Panc1 (cell line): Measurements from ENCODE around the gene HSP90AB1. TPM values are rescaled to one million over a fixed set of nuclear protein-coding genes. Genes with fewer than 3 reads are reported as not detected.
A peak's percentile ranks its signal among the peaks of the same experiment; 100 is the strongest.

Source experiments
- ATAC-seq: fragments of 200-7000 bp; cut with Tn5 transposase; 2 replicates; pipeline ENCODE4 v1.9.1; 2020; ENCODE audit warnings: mild to moderate bottlenecking, moderate library complexity
- BruUV-seq: library from RNA; stranded (reverse); fragments of 400-500 nt; replicated peaks from 2 replicates; lab custom pipeline; 2021; lab: Mats Ljungman, UMichigan
- CTCF ChIA-PET: fragments of 300-600 bp; sonication (Branson Sonifier 250); formaldehyde crosslinking; loops from one replicate; lab custom pipeline; 2022; ENCODE audit warnings: antibody characterized with exemption; lab: Charles Lee
- POLR2A ChIA-PET: fragments of 300-600 bp; sonication (Branson Sonifier 250); formaldehyde crosslinking; loops from one replicate; lab custom pipeline; 2022; ENCODE audit warnings: antibody characterized with exemption; lab: Charles Lee
- DNase-seq: peaks from one replicate; pipeline ENCODE4 v3.0.0-alpha.2; 2010; ENCODE audit warnings: low read depth, low spot score
- H3K27ac ChIP-seq: 2 replicates; pipeline ENCODE4 v1.5.1; 2011; ENCODE audit warnings: mild to moderate bottlenecking, low read length, inconsistent platforms
- H3K27me3 ChIP-seq: fragments of 200-500 bp; sonication (Bioruptor generic); 2 replicates; pipeline ENCODE4 v1.6.0; 2014; ENCODE audit warnings: low read length, inconsistent platforms; ENCODE audit not compliant: control insufficient read depth, insufficient read depth
- H3K36me3 ChIP-seq: fragments of 200-500 bp; sonication (Bioruptor generic); 2 replicates; pipeline ENCODE4 v1.5.1; 2014; ENCODE audit warnings: inconsistent platforms, mild to moderate bottlenecking, low read length, moderate library complexity; ENCODE audit not compliant: control insufficient read depth, insufficient read depth
- H3K4me1 ChIP-seq: 2 replicates; pipeline ENCODE4 v1.5.1; 2011; ENCODE audit warnings: inconsistent platforms, mild to moderate bottlenecking, low read length, moderate library complexity; ENCODE audit not compliant: control insufficient read depth, insufficient read depth
- H3K4me3 ChIP-seq, 2 experiments: 2 replicates each; pipeline ENCODE4 v1.5.1; 2011 to 2012; ENCODE audit warnings: low read depth in 2 of 2, low read length in 2 of 2, mild to moderate bottlenecking in 2 of 2, inconsistent platforms in 1 of 2, moderate library complexity in 1 of 2
- H3K9me3 ChIP-seq: fragments of 200-500 bp; sonication (Bioruptor generic); 2 replicates; pipeline ENCODE4 v1.5.1; 2014; ENCODE audit warnings: low read depth, mild to moderate bottlenecking, inconsistent platforms, low read length, moderate library complexity; ENCODE audit not compliant: control insufficient read depth, insufficient read depth
- POLR2AphosphoS5 ChIP-seq: IDR thresholded peaks from 2 replicates; pipeline ENCODE4 v1.6.1; 2012; ENCODE audit warnings: mild to moderate bottlenecking, low read depth, low read length, moderate library complexity
- SIN3A ChIP-seq: IDR thresholded peaks from 2 replicates; pipeline ENCODE4 v1.6.1; 2012; ENCODE audit warnings: low read depth, mild to moderate bottlenecking, low read length, moderate library complexity, borderline replicate concordance; ENCODE audit not compliant: insufficient read depth
- TCF7L2 ChIP-seq: IDR thresholded peaks from 2 replicates; pipeline ENCODE4 v1.6.1; 2011; ENCODE audit warnings: mild to moderate bottlenecking, low read depth, low read length, inconsistent platforms
- in situ Hi-C: cut with HindIII; loops from 2 replicates; pipeline ENCODE4 v1.10.0; 2016; ENCODE audit warnings: low sequenced_read_pairs, low pct_unique_long_range_greater_than_20kb
- intact Hi-C: fragments of 100-400 bp; cut with micrococcal nuclease; formaldehyde crosslinking; loops from one replicate; pipeline ENCODE4 v1.10.0; 2022; ENCODE audit not compliant: unreplicated experiment
- total RNA-seq: library from RNA; stranded (reverse); gene quantifications from one replicate; pipeline ENCODE4 v1.2.1, GENCODE V29; 2021; ENCODE audit not compliant: unreplicated experiment
- TF ChIP-seq, protein P1 (sequence below), 2 experiments: IDR thresholded peaks; 2 replicates each; pipeline ENCODE4 v1.6.1; 2011 to 2012; ENCODE audit warnings: low read depth in 2 of 2, control low read depth in 1 of 2, low read length in 1 of 2, mild to moderate bottlenecking in 1 of 2, moderate library complexity in 1 of 2; ENCODE audit not compliant: insufficient read depth in 1 of 2
- TF ChIP-seq, protein P2 (sequence below): fragments of 450-650 bp; IDR thresholded peaks from 2 replicates; pipeline ENCODE4 v1.5.1; 2017; ENCODE audit warnings: mild to moderate bottlenecking

Gene HSP90AB1
- total RNA-seq, 1 experiment from 2014 or later, result 1,253 TPM

DNA sequence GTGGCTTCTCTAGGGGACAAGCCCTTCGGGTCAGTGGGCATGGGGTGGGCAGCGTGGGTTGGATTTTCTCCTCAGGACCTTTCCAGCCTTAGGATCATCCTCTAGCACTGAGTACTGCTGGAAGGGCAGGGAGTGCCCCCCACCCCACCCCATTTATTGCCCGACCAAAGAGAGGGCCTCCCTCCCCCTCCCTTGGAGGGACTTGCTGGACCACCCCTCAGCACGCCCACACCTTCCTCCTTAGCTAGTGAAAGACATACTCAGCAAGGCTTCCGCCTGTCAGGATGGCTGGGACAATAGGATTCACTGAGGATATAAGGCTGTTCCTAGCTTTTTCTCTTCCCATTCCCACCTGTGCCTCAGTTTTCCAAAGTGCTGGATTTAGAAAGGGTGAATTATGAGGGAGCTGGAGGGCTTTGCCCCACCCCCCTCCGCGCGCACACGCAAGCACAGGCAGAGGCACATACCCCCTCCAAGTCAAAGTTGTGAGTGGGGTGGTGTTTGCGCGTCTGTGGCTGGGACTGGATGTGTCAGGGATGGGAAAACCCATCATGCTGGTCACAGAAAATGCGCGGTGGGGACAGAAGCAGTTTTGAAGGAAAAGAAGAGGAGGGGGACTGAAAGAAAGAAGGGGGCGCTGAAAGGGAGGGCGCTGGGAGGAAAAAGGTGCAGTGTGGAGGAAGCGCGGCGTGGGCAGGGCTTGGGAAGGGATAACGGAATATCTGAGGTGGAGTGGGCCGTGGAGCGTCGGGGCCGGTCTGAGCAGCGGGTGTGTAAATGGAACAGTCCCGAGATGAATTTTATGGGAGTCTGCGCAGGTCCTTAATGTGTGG is 24.2 kb upstream of the HSP90AB1 start:
- TF ChIP-seq, protein P1, sequence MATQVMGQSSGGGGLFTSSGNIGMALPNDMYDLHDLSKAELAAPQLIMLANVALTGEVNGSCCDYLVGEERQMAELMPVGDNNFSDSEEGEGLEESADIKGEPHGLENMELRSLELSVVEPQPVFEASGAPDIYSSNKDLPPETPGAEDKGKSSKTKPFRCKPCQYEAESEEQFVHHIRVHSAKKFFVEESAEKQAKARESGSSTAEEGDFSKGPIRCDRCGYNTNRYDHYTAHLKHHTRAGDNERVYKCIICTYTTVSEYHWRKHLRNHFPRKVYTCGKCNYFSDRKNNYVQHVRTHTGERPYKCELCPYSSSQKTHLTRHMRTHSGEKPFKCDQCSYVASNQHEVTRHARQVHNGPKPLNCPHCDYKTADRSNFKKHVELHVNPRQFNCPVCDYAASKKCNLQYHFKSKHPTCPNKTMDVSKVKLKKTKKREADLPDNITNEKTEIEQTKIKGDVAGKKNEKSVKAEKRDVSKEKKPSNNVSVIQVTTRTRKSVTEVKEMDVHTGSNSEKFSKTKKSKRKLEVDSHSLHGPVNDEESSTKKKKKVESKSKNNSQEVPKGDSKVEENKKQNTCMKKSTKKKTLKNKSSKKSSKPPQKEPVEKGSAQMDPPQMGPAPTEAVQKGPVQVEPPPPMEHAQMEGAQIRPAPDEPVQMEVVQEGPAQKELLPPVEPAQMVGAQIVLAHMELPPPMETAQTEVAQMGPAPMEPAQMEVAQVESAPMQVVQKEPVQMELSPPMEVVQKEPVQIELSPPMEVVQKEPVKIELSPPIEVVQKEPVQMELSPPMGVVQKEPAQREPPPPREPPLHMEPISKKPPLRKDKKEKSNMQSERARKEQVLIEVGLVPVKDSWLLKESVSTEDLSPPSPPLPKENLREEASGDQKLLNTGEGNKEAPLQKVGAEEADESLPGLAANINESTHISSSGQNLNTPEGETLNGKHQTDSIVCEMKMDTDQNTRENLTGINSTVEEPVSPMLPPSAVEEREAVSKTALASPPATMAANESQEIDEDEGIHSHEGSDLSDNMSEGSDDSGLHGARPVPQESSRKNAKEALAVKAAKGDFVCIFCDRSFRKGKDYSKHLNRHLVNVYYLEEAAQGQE (IDR thresholded peaks at IDR 0.05; ENCODE audit: insufficient read depth in 1 of 2, low read depth in 2 of 2, low read length in 1 of 2), result no peak
- TF ChIP-seq POLR2AphosphoS5, result no peak
- TF ChIP-seq, protein P2, sequence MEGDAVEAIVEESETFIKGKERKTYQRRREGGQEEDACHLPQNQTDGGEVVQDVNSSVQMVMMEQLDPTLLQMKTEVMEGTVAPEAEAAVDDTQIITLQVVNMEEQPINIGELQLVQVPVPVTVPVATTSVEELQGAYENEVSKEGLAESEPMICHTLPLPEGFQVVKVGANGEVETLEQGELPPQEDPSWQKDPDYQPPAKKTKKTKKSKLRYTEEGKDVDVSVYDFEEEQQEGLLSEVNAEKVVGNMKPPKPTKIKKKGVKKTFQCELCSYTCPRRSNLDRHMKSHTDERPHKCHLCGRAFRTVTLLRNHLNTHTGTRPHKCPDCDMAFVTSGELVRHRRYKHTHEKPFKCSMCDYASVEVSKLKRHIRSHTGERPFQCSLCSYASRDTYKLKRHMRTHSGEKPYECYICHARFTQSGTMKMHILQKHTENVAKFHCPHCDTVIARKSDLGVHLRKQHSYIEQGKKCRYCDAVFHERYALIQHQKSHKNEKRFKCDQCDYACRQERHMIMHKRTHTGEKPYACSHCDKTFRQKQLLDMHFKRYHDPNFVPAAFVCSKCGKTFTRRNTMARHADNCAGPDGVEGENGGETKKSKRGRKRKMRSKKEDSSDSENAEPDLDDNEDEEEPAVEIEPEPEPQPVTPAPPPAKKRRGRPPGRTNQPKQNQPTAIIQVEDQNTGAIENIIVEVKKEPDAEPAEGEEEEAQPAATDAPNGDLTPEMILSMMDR, result no peak
- no peak for TF ChIP-seq SIN3A
- no peak for TF ChIP-seq TCF7L2
- DNase-seq, result no peak
- intact Hi-C loops (loop anchor here (5.0 kb wide), 1 partner anchor 45 kb away; no protein-coding TSS in a partner anchor), in situ Hi-C loops (no loop called here)
- ChIA-PET POLR2A (interaction anchor here (0.6 to 1.0 kb wide), 2 partner anchors 30 to 45 kb away, joined by 3 read pairs; no protein-coding TSS in a partner anchor), CTCF (interaction anchor here (0.5 to 0.9 kb wide), 2 partner anchors 12 to 14 kb away, joined by 6 to 11 read pairs; no protein-coding TSS in a partner anchor)
- Histone ChIP-seq H3K27me3 (no peaks in the 10 kb centered on the region), H3K4me1 (peaks cover 62% of the 10 kb centered on the region), H3K27ac (peak overlapping the region; percentile 95), H3K4me3 (peak overlapping the region; percentile 55 to 83), H3K36me3 (no peaks in the 10 kb centered on the region), H3K9me3 (no peaks in the 10 kb centered on the region)
- peak; percentile 22 for ATAC-seq
- BruUV-seq, result no TSS peak

GRCh38 chr6:44223319-44224028 is 23.4 kb upstream of the HSP90AB1 start, which contains the start of gene SLC29A1:
Gene SLC29A1, plus strand, starts transcription at chr6:44223595. Its CDS starts 3,719 bp downstream, at chr6:44227314.
- Histone ChIP-seq H3K36me3 (no peaks in the 10 kb centered on the region), H3K4me3 (peak within 1 kb of the TSS; percentile 55 to 83), H3K9me3 (no peaks in the 10 kb centered on the region), H3K4me1 (peaks cover 60% of the 10 kb centered on the region), H3K27ac (peak within 1 kb of the TSS; percentile 95), H3K27me3 (no peaks in the 10 kb centered on the region)
- intact Hi-C loops (loop anchor here (1.0 to 5.0 kb wide), 2 partner anchors 11 to 46 kb away; no protein-coding TSS in a partner anchor), in situ Hi-C loops (no loop called here)
- peak; percentile 49 for ATAC-seq
- no TSS peak for BruUV-seq
- ChIA-PET CTCF (interaction anchor here (0.6 kb wide), 1 partner anchor 14 kb away, joined by 7 read pairs; no protein-coding TSS in a partner anchor), POLR2A (interaction anchor here (0.6 to 1.0 kb wide), 2 partner anchors 31 to 46 kb away, joined by 3 read pairs; no protein-coding TSS in a partner anchor)
- no peak for DNase-seq
- TF ChIP-seq, protein P2, result no peak; the same call in 1 of the 2 replicates
- TF ChIP-seq SIN3A (no peak), TCF7L2 (no peak), POLR2AphosphoS5 (no peak; the same call in 1 of the 2 replicates)
- TF ChIP-seq, protein P1 (IDR thresholded peaks at IDR 0.05; ENCODE audit: insufficient read depth in 1 of 2, low read depth in 2 of 2, low read length in 1 of 2), result no peak
